K562 (cell line): ENCODE data around the gene MBOAT7. TPM values are rescaled to one million over a fixed set of nuclear protein-coding genes. Genes with fewer than 3 reads are reported as not detected.

Experiments used
- ESRRA ChIP-seq: fragments of 450-650 bp; IDR thresholded peaks from 2 replicates; pipeline ENCODE4 v1.6.1; 2014; ENCODE audit warnings: low read depth, mild to moderate bottlenecking, moderate library complexity, borderline replicate concordance
- MCM2 ChIP-seq: fragments of 450-650 bp; IDR thresholded peaks from 2 replicates; pipeline ENCODE4 v1.6.1; 2017; ENCODE audit warnings: low read depth, mild to moderate bottlenecking
- MIER1 ChIP-seq: fragments of 450-650 bp; IDR thresholded peaks from 2 replicates; pipeline ENCODE4 v1.6.1; 2016; ENCODE audit warnings: antibody characterized with exemption, mild to moderate bottlenecking, low read depth
- MXI1 ChIP-seq: IDR thresholded peaks from 2 replicates; pipeline ENCODE4 v1.6.1; 2011; ENCODE audit warnings: low read depth, mild to moderate bottlenecking, improper control_type of control experiment, low read length
- RBFOX2 ChIP-seq: fragments of 200-400 bp; formaldehyde crosslinking; IDR thresholded peaks from 2 replicates; pipeline ENCODE4 v1.6.1; 2017; ENCODE audit warnings: low read depth, mild to moderate bottlenecking, low read length, moderate library complexity
- RHOXF2B ChIP-seq: fragments of 250-450 bp; sonication (Bioruptor Pico); conservative IDR thresholded peaks from 2 replicates; pipeline ENCODE4 v1.5.1; 2021
- TBL1XR1 ChIP-seq, 2 experiments: IDR thresholded peaks; 2 replicates each; pipeline ENCODE4 v1.6.1; 2012; ENCODE audit warnings: improper control_type of control experiment in 2 of 2, low read length in 2 of 2, mild to moderate bottlenecking in 1 of 2
- TCF3 ChIP-seq: sonication (generic); formaldehyde crosslinking; IDR thresholded peaks from 2 replicates; pipeline ENCODE4 v1.4.0; 2020; ENCODE audit warnings: mild to moderate bottlenecking, missing genetic modification reagents
- TEAD1 ChIP-seq, 2 experiments: fragments of 450-650 bp in 1 of 2; sonication (generic) in 1 of 2; formaldehyde crosslinking; IDR thresholded peaks; 2 replicates each; pipeline versions ENCODE4 v1.4.0 to v1.8.0; 2020 to 2022; ENCODE audit warnings: mild to moderate bottlenecking in 2 of 2, missing genetic modification reagents in 1 of 2
- TFAP4 ChIP-seq: sonication (generic); formaldehyde crosslinking; IDR thresholded peaks from 2 replicates; pipeline ENCODE4 v1.8.0; 2022; ENCODE audit warnings: missing genetic modification reagents, mild to moderate bottlenecking, moderate library complexity, borderline replicate concordance
- TOE1 ChIP-seq, 2 experiments: fragments of 450-650 bp in 1 of 2; sonication (generic) in 1 of 2; formaldehyde crosslinking in 1 of 2; IDR thresholded peaks; 2 replicates each; pipeline versions ENCODE4 v1.7.1 to v1.8.0; 2016 to 2022; ENCODE audit warnings: borderline replicate concordance in 2 of 2, mild to moderate bottlenecking in 2 of 2, antibody characterized with exemption in 1 of 2, inconsistent platforms in 1 of 2, low read depth in 1 of 2, missing genetic modification reagents in 1 of 2, moderate library complexity in 1 of 2
- ZFP1 ChIP-seq: fragments of 450-650 bp; formaldehyde crosslinking; IDR thresholded peaks from 2 replicates; pipeline ENCODE4 v1.4.0; 2020; ENCODE audit warnings: mild to moderate bottlenecking, mixed read lengths
- ZKSCAN1 ChIP-seq: fragments of 150-350 bp; IDR thresholded peaks from 2 replicates; pipeline ENCODE4 v1.6.1; 2016; ENCODE audit warnings: low read depth, low read length
- ZNF311 ChIP-seq: fragments of 250-450 bp; sonication (Bioruptor Pico); IDR thresholded peaks from 2 replicates; pipeline ENCODE4 v1.4.0; 2020; ENCODE audit warnings: mild to moderate bottlenecking, moderate library complexity
- ZNF324 ChIP-seq: fragments of 250-450 bp; sonication (Bioruptor Pico); IDR thresholded peaks from 2 replicates; pipeline ENCODE4 v1.4.0; 2020; ENCODE audit warnings: mild to moderate bottlenecking
- ZNF592 ChIP-seq: fragments of 450-650 bp; IDR thresholded peaks from 2 replicates; pipeline ENCODE4 v1.6.1; 2017; ENCODE audit warnings: antibody characterized with exemption, mild to moderate bottlenecking
- ZNF79 ChIP-seq: fragments of 250-450 bp; sonication (Bioruptor Pico); IDR thresholded peaks from 2 replicates; pipeline ENCODE4 v1.4.0; 2020; ENCODE audit warnings: low read depth, mild to moderate bottlenecking, moderate library complexity
- polyA plus RNA-seq, 8 experiments: library from polyadenylated mRNA; depleted of rRNA in 4 of 8; stranded (reverse) in 5 of 8; unstranded in 3 of 8; fragments of >200 nt; fragmentation: Nextera tagmentation in 2 of 8; fragmentation: Illumina TruSeq in 1 of 8; extraction: Ambion mirVana in 2 of 8; extraction: Trizol in 1 of 8; gene quantifications; 2 replicates each; pipeline versions ENCODE4 v1.2.1 to v1.2.3, GENCODE V29; 2011 to 2014; ENCODE audit warnings: inconsistent platforms in 1 of 8, missing spikeins in 1 of 8
- total RNA-seq, 7 experiments: library from RNA; depleted of rRNA in 6 of 7; stranded (reverse); fragments of >200 nt in 6 of 7; fragmentation: Illumina TruSeq in 2 of 7; extraction: Trizol in 2 of 7; gene quantifications; 2 replicates each; pipeline versions ENCODE4 v1.2.1 to v1.2.3, GENCODE V29; 2011 to 2021; ENCODE audit warnings: low replicate concordance in 1 of 7
- TF ChIP-seq, protein P1 (sequence below): fragments of 450-650 bp; IDR thresholded peaks from 2 replicates; pipeline ENCODE4 v1.6.1; 2016; ENCODE audit warnings: borderline replicate concordance
- TF ChIP-seq, protein P2 (sequence below): sonication (generic); formaldehyde crosslinking; IDR thresholded peaks from 2 replicates; pipeline ENCODE4 v1.8.0; 2022; ENCODE audit warnings: mild to moderate bottlenecking, missing genetic modification reagents

Gene MBOAT7
- total and polyA plus RNA-seq, 9 of the 15 experiments (the other 6 are each of a cell fraction or from before 2014, with no cell fraction given): 1.4 to 153 (median 56.1) TPM

DNA sequence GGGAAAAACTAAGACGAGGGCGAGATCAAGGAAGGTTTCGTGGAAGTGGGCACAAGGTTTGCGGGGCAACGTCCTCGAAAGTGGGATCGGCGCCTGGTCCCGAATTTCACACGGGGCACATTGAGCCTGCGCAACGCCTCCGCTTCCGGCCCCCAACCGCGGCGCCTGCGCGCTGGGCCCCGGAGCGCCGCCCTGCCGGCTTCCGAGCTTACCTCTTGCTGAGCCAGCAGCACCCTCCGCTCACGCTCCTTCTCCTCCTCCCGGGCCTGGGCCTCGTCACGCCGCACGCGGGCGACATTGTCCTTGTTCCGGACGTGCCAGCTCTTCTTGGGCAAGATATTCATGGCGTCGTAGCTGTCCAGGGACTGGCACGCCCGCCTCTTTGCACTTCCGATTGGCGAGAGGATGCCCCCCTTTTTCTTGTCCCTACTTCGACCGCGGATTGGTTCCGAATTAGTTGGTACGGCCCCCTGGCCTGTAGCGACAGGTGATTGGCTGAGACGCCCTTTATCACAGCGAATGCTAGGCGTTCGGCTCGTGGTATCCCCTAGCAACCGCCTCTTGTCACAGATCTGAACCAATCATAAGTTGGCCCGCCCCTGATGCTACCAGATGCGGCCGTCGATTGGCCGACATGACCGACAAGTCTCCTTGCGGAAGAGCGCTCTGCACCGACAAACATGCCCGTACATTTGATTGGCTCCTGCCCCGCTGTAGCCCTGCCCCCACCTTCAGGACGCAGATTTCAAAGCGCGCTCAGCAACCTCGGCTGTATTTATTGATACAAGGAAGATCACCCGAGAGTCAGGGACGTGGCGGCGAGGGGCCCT lies 29.8 kb downstream of the MBOAT7 start, which contains the start of gene LENG1 (continued):
- TF ChIP-seq MCM2 (no peak), ESRRA (peak; percentile 40; the same call in 1 of the 2 replicates), ZNF79 (CRISPR knock-in tag) (no peak), TFAP4 (CRISPR knock-in tag) (peak; percentile 65), ZFP1 (CRISPR knock-in tag) (no peak), TEAD1 (CRISPR knock-in tag; IDR thresholded peaks at IDR 0.05) (peak in 1 of 2 experiments; percentile 72; a peak in 2 of 4 replicates), TOE1 (IDR thresholded peaks at IDR 0.05; ENCODE audit: borderline replicate concordance) (no peak), TOE1 (CRISPR knock-in tag; IDR thresholded peaks at IDR 0.05; ENCODE audit: borderline replicate concordance, low read depth) (no peak), TCF3 (CRISPR knock-in tag) (no peak), ZNF324 (CRISPR knock-in tag) (no peak), MIER1 (no peak), ZKSCAN1 (no peak), TBL1XR1 (IDR thresholded peaks at IDR 0.05; ENCODE audit: low read length in 2 of 2) (no peak), RBFOX2 (peak; percentile 97), RHOXF2B (no peak), ZNF592 (no peak), MXI1 (peak; percentile 99), ZNF311 (CRISPR knock-in tag) (no peak)
- TF ChIP-seq, protein P1, sequence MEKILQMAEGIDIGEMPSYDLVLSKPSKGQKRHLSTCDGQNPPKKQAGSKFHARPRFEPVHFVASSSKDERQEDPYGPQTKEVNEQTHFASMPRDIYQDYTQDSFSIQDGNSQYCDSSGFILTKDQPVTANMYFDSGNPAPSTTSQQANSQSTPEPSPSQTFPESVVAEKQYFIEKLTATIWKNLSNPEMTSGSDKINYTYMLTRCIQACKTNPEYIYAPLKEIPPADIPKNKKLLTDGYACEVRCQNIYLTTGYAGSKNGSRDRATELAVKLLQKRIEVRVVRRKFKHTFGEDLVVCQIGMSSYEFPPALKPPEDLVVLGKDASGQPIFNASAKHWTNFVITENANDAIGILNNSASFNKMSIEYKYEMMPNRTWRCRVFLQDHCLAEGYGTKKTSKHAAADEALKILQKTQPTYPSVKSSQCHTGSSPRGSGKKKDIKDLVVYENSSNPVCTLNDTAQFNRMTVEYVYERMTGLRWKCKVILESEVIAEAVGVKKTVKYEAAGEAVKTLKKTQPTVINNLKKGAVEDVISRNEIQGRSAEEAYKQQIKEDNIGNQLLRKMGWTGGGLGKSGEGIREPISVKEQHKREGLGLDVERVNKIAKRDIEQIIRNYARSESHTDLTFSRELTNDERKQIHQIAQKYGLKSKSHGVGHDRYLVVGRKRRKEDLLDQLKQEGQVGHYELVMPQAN: peak; percentile 71
- TF ChIP-seq, protein P2, sequence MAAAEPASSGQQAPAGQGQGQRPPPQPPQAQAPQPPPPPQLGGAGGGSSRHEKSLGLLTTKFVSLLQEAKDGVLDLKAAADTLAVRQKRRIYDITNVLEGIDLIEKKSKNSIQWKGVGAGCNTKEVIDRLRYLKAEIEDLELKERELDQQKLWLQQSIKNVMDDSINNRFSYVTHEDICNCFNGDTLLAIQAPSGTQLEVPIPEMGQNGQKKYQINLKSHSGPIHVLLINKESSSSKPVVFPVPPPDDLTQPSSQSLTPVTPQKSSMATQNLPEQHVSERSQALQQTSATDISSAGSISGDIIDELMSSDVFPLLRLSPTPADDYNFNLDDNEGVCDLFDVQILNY (CRISPR knock-in tag): no peak
